Sigmoid colon (tissue), 7 donors: Measurements from ENCODE around the gene HUS1. TPM values are rescaled to one million over a fixed set of nuclear protein-coding genes. Genes with fewer than 3 reads are reported as not detected.
"Not testable (repeated sequence)": the region's sequence is repeated elsewhere in the genome, so short reads cannot be mapped to it uniquely, and the experiment has no call there.

Source experiments
- DNase-seq: peaks from one replicate; pipeline ENCODE4 v3.0.0-alpha.2; 2019
- H3K27ac ChIP-seq, 4 donors: fragments of 200-600 bp; sonication (generic); one replicate each; pipeline ENCODE4 v1.5.1; 2016 to 2019; ENCODE audit warnings: mild to moderate bottlenecking in 1 of 4
- H3K27me3 ChIP-seq, 3 donors: fragments of 200-600 bp; sonication (generic); one replicate each; pipeline ENCODE4 v1.5.1; 2019; ENCODE audit warnings: mild to moderate bottlenecking in 1 of 3
- H3K36me3 ChIP-seq, 4 donors: fragments of 200-600 bp; sonication (generic); one replicate each; pipeline ENCODE4 v1.5.1; 2016 to 2019
- H3K4me1 ChIP-seq, 4 donors: fragments of 200-600 bp; sonication (generic); one replicate each; pipeline ENCODE4 v1.5.1; 2017 to 2019
- H3K4me3 ChIP-seq, 4 donors: fragments of 200-600 bp; sonication (generic); one replicate each; pipeline ENCODE4 v1.5.1; 2017 to 2019; ENCODE audit warnings: mild to moderate bottlenecking in 2 of 4, moderate library complexity in 1 of 4
- H3K9me3 ChIP-seq, 4 donors: fragments of 200-600 bp in 3 of 4; sonication (generic) in 3 of 4; one replicate each; pipeline versions ENCODE4 v1.5.1 to v1.6.1; 2013 to 2019
- CTCF ChIP-seq, 4 experiments: fragments of 450-650 bp in 3 of 4; fragments of 200-600 bp in 1 of 4; IDR thresholded peaks; one replicate each; pipeline ENCODE4 v1.5.1; 2016 to 2019; ENCODE audit warnings: antibody characterized with exemption in 4 of 4, mild to moderate bottlenecking in 3 of 4, moderate library complexity in 2 of 4
- EP300 ChIP-seq, 4 donors: sonication (generic); formaldehyde crosslinking; IDR thresholded peaks; one replicate each; pipeline ENCODE4 v1.6.1; 2017; ENCODE audit warnings: antibody characterized with exemption in 4 of 4
- POLR2A ChIP-seq, 2 donors: fragments of 450-650 bp; IDR thresholded peaks; one replicate each; pipeline ENCODE4 v1.6.1; 2016; ENCODE audit warnings: antibody characterized with exemption in 2 of 2, mild to moderate bottlenecking in 2 of 2, moderate library complexity in 2 of 2
- POLR2AphosphoS5 ChIP-seq, 4 donors: sonication (generic); formaldehyde crosslinking; IDR thresholded peaks; one replicate each; pipeline ENCODE4 v1.6.1; 2017; ENCODE audit warnings: antibody characterized with exemption in 4 of 4
- WGBS, 2 donors: extraction: QIAGEN DNeasy Blood & Tissue Kit; methylation state at CpG; one replicate each; pipeline ENCODE4 v1.1.7; 2013; 5-methylcytosine and 5-hydroxymethylcytosine counted together
- intact Hi-C: fragments of 100-400 bp; cut with DNase I; formaldehyde crosslinking; loops from one replicate; pipeline ENCODE4 v1.15.1; 2023
- polyA plus RNA-seq, 3 donors: library from polyadenylated mRNA; stranded (reverse); fragments of 200-250 nt; gene quantifications; one replicate each; pipeline ENCODE4 v1.2.3, GENCODE V29; 2013
- total RNA-seq, 4 donors: library from RNA; depleted of rRNA; stranded (reverse); fragments of >200 nt; gene quantifications; one replicate each; pipeline ENCODE4 v1.1.0, GENCODE V29; 2016
- donor health status: healthy with polysubstance abuse.
- donor health status: Bipolar disorder and iron deficiency.
- donor health status: healthy.

HUS1 gene
- total and polyA plus RNA-seq, 7 donors, result 15.7 to 35.0 (median 23.5) TPM

- intact Hi-C loops, result no loop called here
- no peaks in the 10 kb centered on the region for H3K9me3 ChIP-seq
- WGBS, 2 donors, result 80 to 90% methylated on average over 8 of the region's 8 CpGs
Observed at GRCh38 chr7:47933215-47933614, 46.2 kb downstream of the HUS1 start.

GRCh38 chr7:47932466-47933037 is 46.9 kb downstream of the HUS1 start:
- H3K27ac ChIP-seq, result no peak overlapping the region
- WGBS, 2 donors, result 92 to 93% methylated on average over 11 of the region's 11 CpGs

More at GRCh38 chr7:47933215-47933614, 46.2 kb downstream of the HUS1 start:
- no peaks in the 10 kb centered on the region for H3K4me1 ChIP-seq
- no peak overlapping the region for H3K27ac ChIP-seq
- no peak for DNase-seq
- no peaks in the 10 kb centered on the region for H3K36me3 ChIP-seq
- TF ChIP-seq CTCF (IDR thresholded peaks at IDR 0.05) (no peak), POLR2A (IDR thresholded peaks at IDR 0.05) (no peak), POLR2AphosphoS5 (IDR thresholded peaks at IDR 0.05) (no peak), EP300 (IDR thresholded peaks at IDR 0.05) (no peak)
- no peaks in the 10 kb centered on the region for H3K27me3 ChIP-seq
- no peak overlapping the region for H3K4me3 ChIP-seq

GRCh38 chr7:47932016-47932415 is 47.4 kb downstream of the HUS1 start:
- Histone ChIP-seq H3K36me3 (no peaks in the 10 kb centered on the region), H3K4me3 (no peak overlapping the region), H3K9me3 (no peaks in the 10 kb centered on the region), H3K4me1 (no peaks in the 10 kb centered on the region), H3K27ac (no peak overlapping the region), H3K27me3 (no peaks in the 10 kb centered on the region)
- DNase-seq, result no peak
- intact Hi-C loops, result no loop called here
- TF ChIP-seq POLR2A (IDR thresholded peaks at IDR 0.05), result no peak
- TF ChIP-seq POLR2AphosphoS5 (IDR thresholded peaks at IDR 0.05), result no peak
- no peak for TF ChIP-seq EP300 (IDR thresholded peaks at IDR 0.05)
- WGBS, 2 donors, result 70 to 79% methylated on average over 6 of the region's 6 CpGs

More at GRCh38 chr7:47932466-47933037, 46.9 kb downstream of the HUS1 start:
- H3K4me1 ChIP-seq, result no peaks in the 10 kb centered on the region
- no peak for TF ChIP-seq EP300 (IDR thresholded peaks at IDR 0.05)
- no peak for TF ChIP-seq POLR2AphosphoS5 (IDR thresholded peaks at IDR 0.05)
- no peak for TF ChIP-seq CTCF (IDR thresholded peaks at IDR 0.05)
- no peak for TF ChIP-seq POLR2A (IDR thresholded peaks at IDR 0.05)
- no peak overlapping the region for H3K4me3 ChIP-seq
- DNase-seq, result no peak
- H3K36me3 ChIP-seq, result no peaks in the 10 kb centered on the region
- H3K9me3 ChIP-seq, result no peaks in the 10 kb centered on the region
- no peaks in the 10 kb centered on the region for H3K27me3 ChIP-seq
- intact Hi-C loops, result no loop called here

GRCh38 chr7:47931005-47932004 is 48.1 kb downstream of the HUS1 start:
- TF ChIP-seq EP300 (IDR thresholded peaks at IDR 0.05), result no peak
- 93 to 95% methylated on average over 18 of the region's 18 CpGs for WGBS, 2 donors
- no peaks in the 10 kb centered on the region for H3K4me1 ChIP-seq

GRCh38 chr7:47924266-47924665 is 55.1 kb downstream of the HUS1 start:
- Histone ChIP-seq H3K27ac (no peak overlapping the region), H3K4me3 (no peak overlapping the region), H3K4me1 (no peaks in the 10 kb centered on the region), H3K27me3 (no peaks in the 10 kb centered on the region), H3K9me3 (no peaks in the 10 kb centered on the region), H3K36me3 (no peaks in the 10 kb centered on the region)
- intact Hi-C loops, result no loop called here
- TF ChIP-seq POLR2AphosphoS5 (IDR thresholded peaks at IDR 0.05) (no peak), CTCF (IDR thresholded peaks at IDR 0.05) (no peak), POLR2A (IDR thresholded peaks at IDR 0.05) (no peak), EP300 (IDR thresholded peaks at IDR 0.05) (no peak)
- 74 to 75% methylated on average over 2 of the region's 2 CpGs for WGBS, 2 donors
- no peak for DNase-seq

More at GRCh38 chr7:47931005-47932004, 48.1 kb downstream of the HUS1 start:
- Histone ChIP-seq H3K9me3 (no peaks in the 10 kb centered on the region), H3K27me3 (no peaks in the 10 kb centered on the region), H3K4me3 (no peak overlapping the region), H3K36me3 (no peaks in the 10 kb centered on the region), H3K27ac (no peak overlapping the region)
- no peak for DNase-seq
- intact Hi-C loops, result no loop called here

GRCh38 chr7:47923081-47923875 is 56.1 kb downstream of the HUS1 start:
- intact Hi-C loops, result not testable (repeated sequence)
- WGBS, 2 donors, result 60 to 72% methylated on average over 8 of the region's 8 CpGs

GRCh38 chr7:47916514-47916913 is 62.9 kb downstream of the HUS1 start:
- WGBS, 2 donors, result 80 to 88% methylated on average over 1 of the region's 1 CpG
- DNase-seq, H3K4me1 ChIP-seq, H3K27ac ChIP-seq, H3K4me3 ChIP-seq, H3K9me3 ChIP-seq, H3K36me3 ChIP-seq, H3K27me3 ChIP-seq, intact Hi-C loops: not testable (repeated sequence)

More at GRCh38 chr7:47923081-47923875, 56.1 kb downstream of the HUS1 start:
- H3K27ac ChIP-seq, H3K4me3 ChIP-seq, H3K9me3 ChIP-seq, H3K27me3 ChIP-seq, DNase-seq, H3K4me1 ChIP-seq, H3K36me3 ChIP-seq: not testable (repeated sequence)
